ENCODE data around the gene U2AF1L4. TPM values are rescaled to one million over a fixed set of nuclear protein-coding genes. Genes with fewer than 3 reads are reported as not detected.

The U2AF1L4 gene
- total RNA-seq, 2 donors from 2014 or later: 71.0 to 83.6 TPM

DNA sequence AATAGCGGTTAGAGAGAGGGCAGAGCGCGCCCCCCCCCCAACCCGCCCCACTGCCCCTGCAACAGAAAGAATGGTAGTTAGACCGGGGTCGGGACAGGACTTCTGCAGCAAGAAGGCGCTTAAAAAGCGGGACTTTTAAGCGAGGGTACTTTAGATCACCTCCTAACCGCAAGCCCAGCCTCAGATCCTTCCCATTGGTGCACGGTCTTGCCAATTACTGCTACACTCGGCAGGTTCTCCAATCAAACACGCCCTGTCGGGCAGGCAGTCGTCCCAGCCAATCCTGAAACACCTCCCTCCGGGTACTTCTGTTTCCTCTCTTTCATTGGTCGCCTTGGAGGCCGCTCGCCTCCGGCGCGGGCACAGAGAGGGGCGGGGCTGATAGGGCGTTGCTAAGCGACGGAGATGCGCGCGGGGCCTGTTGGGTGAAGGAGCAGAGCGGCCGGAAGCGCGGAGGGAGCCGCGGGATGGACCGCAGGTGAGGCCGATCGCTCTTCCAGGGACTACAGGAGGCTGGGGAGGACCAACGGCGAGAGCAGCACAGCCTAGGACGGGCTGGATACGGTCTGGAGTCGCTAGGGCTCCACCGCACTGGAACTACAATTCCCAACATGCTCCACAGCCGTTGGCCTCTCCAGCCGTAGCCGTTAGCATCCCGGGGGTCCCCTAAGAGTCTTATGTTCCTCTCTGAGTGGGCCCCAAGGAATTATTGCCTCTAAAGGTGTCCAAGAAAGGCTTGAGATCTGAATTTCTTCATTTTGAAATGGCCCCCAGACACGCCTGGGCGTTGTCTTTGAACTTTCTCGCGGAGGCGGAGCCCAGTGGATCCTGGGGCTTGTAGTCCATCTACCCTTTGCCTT is 12.8 kb upstream of the U2AF1L4 start, which contains the start of gene PROSER3:
TSS of gene PROSER3 (plus strand) at position 428 of the 860 bp plus-strand sequence. CDS start at position 468, 40 bp downstream.
- ATAC-seq (replicated peaks in 1 of 2): peak; percentile 97
- Mint-ChIP-seq H3K4me1 (ENCODE audit: low read depth) (peaks cover 41% of the 10 kb centered on the region), H3K4me3 (peak within 1 kb of the TSS; percentile 82 to 88)

DNA sequence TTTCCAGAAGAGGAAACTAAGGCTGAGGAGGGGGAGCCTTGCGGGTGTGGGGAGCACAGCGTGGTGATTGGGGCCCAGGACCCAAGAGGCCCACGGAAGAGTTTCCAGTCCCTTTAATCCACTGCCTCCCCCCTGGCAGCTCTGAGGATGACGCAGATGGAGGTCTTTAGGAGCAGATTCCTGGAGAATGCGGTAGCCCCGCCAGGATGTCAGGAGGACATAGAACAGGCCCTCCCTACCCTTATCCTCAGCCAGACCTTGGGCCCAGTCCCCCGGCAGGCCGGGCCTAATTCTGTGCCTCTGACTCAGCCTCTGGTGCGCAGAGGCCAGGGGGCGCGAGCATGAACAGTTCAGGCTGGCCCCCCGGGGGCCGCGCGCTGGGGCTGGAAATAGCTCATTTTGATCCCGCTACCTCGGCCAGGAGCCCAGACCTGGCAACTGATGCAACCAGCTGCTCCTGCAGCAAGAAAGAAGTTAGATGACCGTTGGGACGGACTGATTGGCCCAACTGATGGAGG is 12.1 kb upstream of the U2AF1L4 start:
- Mint-ChIP-seq H3K36me3 (ENCODE audit: insufficient read depth in 2 of 2) (peaks cover 3 to 16% of the 10 kb centered on the region in 2 donors), H3K27ac (peak overlapping the region; percentile 75), H3K9me3 (no peaks in the 10 kb centered on the region), H3K27me3 (ENCODE audit: low read depth) (peaks cover 6% of the 10 kb centered on the region), H3K4me1 (ENCODE audit: low read depth) (peaks cover 41% of the 10 kb centered on the region), H3K4me3 (peak overlapping the region; percentile 82 to 88)
- ATAC-seq (replicated peaks in 1 of 2) (peak; percentile 22), DNase-seq (peak; percentile 47 to 62)

More for the DNA sequence above, 12.8 kb upstream of the U2AF1L4 start, which contains the start of gene PROSER3:
- peak; percentile 99 for DNase-seq
- H3K27ac Mint-ChIP-seq: peak within 1 kb of the TSS; percentile 84
- H3K27me3 Mint-ChIP-seq (ENCODE audit: low read depth): peaks cover 6% of the 10 kb centered on the region
- H3K9me3 Mint-ChIP-seq: no peaks in the 10 kb centered on the region
- peaks cover 3 to 17% of the 10 kb centered on the region in 2 donors for H3K36me3 Mint-ChIP-seq (ENCODE audit: insufficient read depth in 2 of 2)

DNA sequence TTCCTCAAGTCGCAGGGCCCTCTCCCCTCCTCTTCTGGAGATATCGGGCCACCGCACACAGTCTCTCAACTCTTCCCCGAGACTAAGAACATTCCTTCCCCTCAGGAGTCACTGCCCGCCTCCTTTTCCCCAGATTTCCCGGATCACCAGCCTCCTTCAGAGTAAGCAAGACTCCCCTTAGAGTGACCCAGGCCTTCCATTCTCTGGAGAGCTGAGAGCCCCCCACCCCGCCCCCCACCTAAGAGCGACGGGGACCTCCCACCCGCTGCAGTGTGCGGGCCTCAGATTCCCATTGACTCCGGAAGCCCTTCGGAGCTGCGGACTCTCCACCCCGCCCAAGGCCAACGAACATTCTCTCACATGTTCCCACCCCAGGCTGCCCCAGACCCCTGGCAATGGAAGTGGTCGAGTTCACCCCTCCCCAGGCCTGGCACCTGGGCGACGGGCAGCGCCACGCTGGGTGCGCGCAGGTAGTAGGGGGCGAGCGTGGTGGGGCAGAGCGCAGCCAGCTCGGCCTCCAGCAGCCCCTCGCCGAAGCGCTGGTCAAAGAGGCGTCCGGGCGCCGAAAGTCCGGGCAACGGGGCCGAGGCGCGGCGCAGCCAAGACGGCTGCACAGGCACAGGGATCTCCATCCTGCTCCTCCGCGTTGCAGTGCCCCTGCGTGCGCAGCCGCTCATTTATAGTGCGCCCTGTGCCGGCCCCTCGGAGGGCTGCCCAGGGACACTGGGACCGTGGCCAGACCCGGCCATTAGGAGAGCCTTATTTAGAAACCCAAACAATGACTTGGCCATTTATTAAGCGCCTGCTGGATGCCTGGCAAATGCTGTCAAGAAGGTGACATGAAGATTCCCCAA is 11.4 kb upstream of the U2AF1L4 start, which contains the start of gene HSPB6:
TSS of gene HSPB6 (minus strand) at position 653 of the 854 bp plus-strand sequence. CDS start at position 632, 21 bp downstream.
- Mint-ChIP-seq H3K9me3 (no peaks in the 10 kb centered on the region), H3K4me1 (ENCODE audit: low read depth) (peaks cover 41% of the 10 kb centered on the region), H3K4me3 (peak within 1 kb of the TSS; percentile 82 to 88), H3K36me3 (ENCODE audit: insufficient read depth in 2 of 2) (peaks cover 0 to 9% of the 10 kb centered on the region in 2 donors), H3K27ac (peak within 1 kb of the TSS; percentile 84), H3K27me3 (ENCODE audit: low read depth) (peaks cover 6% of the 10 kb centered on the region)
- DNase-seq: no peak
- ATAC-seq (replicated peaks in 1 of 2): no peak

DNA sequence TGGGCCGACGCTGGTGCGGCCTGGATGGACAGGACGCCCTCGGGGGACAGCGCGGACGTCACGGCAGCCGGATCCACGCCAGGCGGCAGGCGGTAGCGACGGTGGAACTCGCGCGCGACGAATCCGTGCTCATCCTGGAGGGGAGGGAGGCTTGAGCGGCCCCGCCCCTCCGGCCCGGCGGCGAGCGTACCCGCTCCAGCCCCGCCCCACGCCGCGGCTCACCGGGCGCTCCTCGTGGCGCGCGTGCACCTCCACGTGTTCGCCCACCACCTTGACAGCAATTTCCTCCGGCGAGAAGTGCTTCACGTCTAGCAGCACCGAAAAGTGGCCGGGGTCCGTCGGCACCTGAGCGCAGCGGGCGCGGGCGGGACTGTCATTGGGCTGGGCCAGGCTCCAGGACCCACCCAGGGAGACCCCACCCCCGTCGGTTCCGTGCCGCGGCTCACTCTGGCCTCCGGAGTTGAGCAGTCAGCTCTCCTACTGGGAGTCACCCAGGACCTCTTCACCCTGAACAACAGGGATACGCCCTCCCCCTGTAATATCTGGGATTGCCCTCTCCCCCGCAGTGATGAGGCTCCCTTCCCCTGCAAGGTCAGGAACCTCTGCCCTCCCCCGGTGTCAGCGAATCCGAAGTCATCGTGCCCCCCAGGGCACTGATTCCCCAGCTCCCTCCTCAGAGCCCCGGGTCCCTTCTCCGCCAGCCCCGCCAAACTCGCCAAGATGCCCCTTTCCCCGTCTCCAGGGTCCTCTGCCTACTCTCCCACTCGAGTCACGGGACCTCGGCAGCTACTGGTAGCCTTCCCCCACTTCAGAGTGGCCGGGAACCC is 10.5 kb upstream of the U2AF1L4 start:
- peaks cover 0 to 9% of the 10 kb centered on the region in 2 donors for H3K36me3 Mint-ChIP-seq (ENCODE audit: insufficient read depth in 2 of 2)
- no peaks in the 10 kb centered on the region for H3K9me3 Mint-ChIP-seq
- no peak overlapping the region for H3K27ac Mint-ChIP-seq
- peak in 1 of 2 donors; percentile 13 for ATAC-seq (replicated peaks in 1 of 2)
- peak overlapping the region; percentile 54 to 82 for H3K4me3 Mint-ChIP-seq
- DNase-seq: peak; percentile 66 to 70
- H3K4me1 Mint-ChIP-seq (ENCODE audit: low read depth): peaks cover 41% of the 10 kb centered on the region
- peaks cover 6% of the 10 kb centered on the region for H3K27me3 Mint-ChIP-seq (ENCODE audit: low read depth)

DNA sequence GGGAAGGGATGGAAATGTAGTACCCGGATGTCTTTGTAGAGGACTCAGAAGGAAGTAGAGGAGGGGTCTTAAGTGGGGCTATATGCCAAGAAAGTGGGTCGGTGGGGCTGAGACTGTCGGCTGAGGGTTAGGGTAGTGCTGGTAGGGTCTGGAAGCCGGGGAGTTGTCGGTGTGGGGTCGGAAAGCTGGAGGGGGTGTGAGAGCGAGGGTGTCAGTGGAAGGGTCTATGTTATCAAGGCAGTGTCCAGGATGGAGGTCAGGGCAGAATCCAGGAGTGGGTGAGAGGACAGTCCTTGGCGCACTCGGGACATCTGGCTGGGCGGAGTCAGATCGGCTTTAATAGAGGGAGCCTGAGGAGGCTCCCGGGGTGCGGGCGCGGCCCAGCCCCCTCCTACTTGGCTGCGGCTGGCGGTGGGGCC is 9.9 kb upstream of the U2AF1L4 start:
- Mint-ChIP-seq H3K36me3 (ENCODE audit: insufficient read depth in 2 of 2) (peaks cover 0 to 7% of the 10 kb centered on the region in 2 donors), H3K4me1 (ENCODE audit: low read depth) (peaks cover 41% of the 10 kb centered on the region), H3K4me3 (peak overlapping the region; percentile 33 to 58), H3K27me3 (ENCODE audit: low read depth) (peaks cover 6% of the 10 kb centered on the region), H3K9me3 (no peaks in the 10 kb centered on the region), H3K27ac (no peak overlapping the region)
- no peak for ATAC-seq (replicated peaks in 1 of 2)
- DNase-seq: no peak

DNA sequence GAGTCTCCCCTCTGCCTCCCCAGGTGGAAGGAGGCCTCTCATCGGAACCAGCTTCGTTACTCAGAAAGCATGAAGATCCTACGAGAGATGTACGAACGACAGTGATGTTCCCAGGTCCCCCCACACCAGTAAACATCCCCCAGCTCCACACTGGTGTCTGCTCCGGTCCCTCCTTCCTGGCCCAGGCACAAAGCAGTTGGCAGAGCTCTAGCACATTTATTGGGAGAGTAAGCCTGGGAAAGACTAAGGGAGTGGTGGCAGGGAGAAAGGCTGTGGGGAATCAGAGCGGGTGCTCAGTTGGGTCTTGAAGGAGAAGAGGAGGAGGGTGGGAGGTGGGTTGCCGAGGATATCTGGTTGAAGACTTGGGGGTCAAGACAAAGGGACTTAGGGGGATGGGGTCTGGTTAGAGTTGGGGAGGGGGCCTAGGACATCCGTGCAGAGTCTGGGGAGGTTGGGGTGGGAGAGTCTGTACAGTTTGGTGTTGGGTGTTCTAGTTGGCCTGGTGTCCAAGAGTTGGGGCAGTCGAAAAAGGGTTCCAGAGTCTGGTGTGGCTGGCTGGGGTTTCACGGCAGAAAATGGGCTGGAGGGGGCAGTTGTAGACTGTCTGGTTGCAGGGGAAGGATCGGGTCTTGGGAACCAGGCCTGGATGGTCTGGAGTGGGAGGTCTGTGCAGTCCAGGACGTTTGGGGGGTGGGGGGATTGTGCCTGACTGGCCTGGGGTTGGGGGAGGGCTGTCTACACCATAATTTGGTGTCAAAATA is 9.3 kb upstream of the U2AF1L4 start:
- Mint-ChIP-seq H3K27ac (no peak overlapping the region), H3K4me3 (no peak overlapping the region), H3K4me1 (ENCODE audit: low read depth) (peaks cover 41% of the 10 kb centered on the region), H3K9me3 (no peaks in the 10 kb centered on the region), H3K36me3 (ENCODE audit: insufficient read depth in 2 of 2) (peaks cover 0 to 5% of the 10 kb centered on the region in 2 donors), H3K27me3 (ENCODE audit: low read depth) (peaks cover 6% of the 10 kb centered on the region)
- ATAC-seq (replicated peaks in 1 of 2): no peak
- DNase-seq: no peak

DNA sequence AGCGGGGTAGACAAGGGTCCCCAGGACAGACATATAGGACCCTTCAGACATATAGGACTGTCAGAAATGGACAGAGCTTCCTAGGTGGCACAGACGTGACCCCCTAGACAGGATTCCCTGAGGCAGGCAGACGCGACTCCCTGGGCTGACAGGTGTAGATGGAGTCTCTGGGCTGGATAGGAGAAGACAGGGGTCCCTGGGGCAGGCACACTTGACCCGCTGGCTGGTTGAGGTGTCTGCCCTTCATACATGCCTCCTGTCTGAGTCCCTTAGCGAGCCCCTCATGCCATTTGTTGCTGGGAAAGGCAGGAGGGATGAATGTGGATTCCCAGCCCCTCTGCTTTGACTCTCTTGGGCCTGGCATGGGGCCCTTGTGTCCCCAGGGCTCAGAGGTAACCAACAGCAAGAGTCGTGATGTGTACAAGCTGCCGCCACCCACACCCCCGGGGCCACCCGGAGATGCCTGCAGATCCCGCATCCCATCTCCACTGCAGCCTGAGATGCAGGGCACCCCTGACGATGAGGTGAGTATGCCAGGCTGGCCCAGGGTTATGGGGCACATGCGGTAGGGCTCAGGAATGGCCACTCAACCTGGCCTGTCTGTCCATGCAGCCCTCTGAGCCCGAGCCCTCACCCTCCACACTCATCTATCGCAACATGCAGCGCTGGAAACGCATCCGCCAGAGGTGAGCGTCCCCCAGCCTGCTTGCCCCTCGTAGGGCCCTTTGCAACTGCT is 8.6 kb upstream of the U2AF1L4 start:
- H3K27me3 Mint-ChIP-seq (ENCODE audit: low read depth): peaks cover 6% of the 10 kb centered on the region
- H3K27ac Mint-ChIP-seq: no peak overlapping the region
- H3K36me3 Mint-ChIP-seq (ENCODE audit: insufficient read depth in 2 of 2): peaks cover 0 to 5% of the 10 kb centered on the region in 2 donors
- no peak for DNase-seq
- H3K4me1 Mint-ChIP-seq (ENCODE audit: low read depth): peaks cover 40% of the 10 kb centered on the region
- no peaks in the 10 kb centered on the region for H3K9me3 Mint-ChIP-seq
- no peak for ATAC-seq (replicated peaks in 1 of 2)
- H3K4me3 Mint-ChIP-seq: no peak overlapping the region

DNA sequence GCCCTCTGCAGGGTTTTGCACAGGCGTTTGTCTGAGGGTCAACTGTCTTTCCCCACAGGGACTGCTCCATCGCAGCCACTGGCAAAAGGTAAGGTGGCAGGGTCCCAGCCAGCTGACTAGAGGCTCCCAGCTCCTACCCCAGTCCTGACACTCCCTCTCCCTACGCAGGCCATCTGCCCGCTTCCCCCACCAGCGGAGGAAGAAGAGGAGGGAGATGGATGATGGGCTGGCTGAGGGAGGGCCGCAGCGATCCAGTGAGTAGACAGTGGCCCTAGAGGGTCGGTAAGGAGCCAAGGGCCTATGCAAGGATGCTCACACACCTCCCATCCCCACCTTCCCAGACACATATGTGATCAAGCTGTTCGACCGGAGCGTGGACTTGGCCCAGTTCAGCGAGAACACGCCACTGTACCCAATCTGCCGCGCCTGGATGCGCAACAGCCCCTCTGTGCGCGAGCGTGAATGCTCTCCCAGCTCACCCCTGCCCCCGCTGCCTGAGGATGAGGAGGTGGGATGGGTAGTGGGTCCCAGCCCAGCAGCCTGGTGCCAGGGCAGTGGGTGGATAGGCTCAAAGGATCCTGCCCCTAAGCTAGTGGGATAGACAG is 7.6 kb upstream of the U2AF1L4 start:
- ATAC-seq (replicated peaks in 1 of 2): no peak

DNA sequence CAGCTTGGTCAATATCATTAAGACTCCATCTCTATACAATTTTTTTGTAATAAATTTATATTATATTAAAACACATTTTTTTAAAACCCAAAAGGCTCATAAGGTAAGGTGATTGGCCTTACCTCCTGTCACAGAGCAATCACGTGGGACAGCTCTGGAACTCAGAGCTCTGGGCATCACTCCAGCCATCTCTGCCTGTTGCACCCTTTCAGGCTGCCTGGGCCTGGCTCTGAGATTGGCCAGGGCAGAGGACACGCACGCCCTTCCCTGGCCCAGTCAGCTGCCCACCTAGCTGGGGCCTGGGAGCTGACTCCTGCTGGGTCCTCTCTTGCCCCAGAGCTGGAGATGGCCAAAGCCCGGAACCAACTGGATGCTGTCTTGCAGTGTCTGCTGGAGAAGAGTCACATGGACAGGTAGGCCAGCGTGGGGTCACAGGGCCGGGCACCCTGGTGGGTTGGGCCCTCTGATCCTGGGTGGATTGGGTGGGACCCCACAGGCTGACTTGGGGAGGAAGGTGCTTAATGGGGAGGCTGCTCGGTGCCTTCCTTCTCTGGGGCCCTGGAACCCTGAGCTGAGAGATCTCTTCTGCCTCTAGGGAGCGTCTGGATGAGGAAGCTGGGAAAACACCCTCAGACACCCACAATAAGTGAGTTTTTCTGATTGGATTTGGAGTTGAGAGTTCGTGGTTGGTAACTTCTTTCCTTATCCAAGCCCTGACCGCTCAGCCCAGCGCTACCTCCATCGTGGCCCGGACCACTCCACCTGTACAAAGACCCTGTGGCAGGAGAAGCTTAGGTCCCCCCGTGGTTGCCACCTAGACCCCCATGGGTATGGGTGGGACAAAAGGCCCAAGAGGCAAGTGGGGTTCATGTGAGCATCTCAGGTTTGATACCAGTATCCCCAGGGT is 6.9 kb upstream of the U2AF1L4 start:
- ATAC-seq (replicated peaks in 1 of 2) (no peak), DNase-seq (no peak)
- no peaks in the 10 kb centered on the region for H3K9me3 Mint-ChIP-seq
- H3K36me3 Mint-ChIP-seq (ENCODE audit: insufficient read depth in 2 of 2): peaks cover 0 to 5% of the 10 kb centered on the region in 2 donors
- no peak overlapping the region for H3K4me3 Mint-ChIP-seq
- H3K4me1 Mint-ChIP-seq (ENCODE audit: low read depth): peaks cover 45% of the 10 kb centered on the region
- no peak overlapping the region for H3K27ac Mint-ChIP-seq
- peaks cover 6% of the 10 kb centered on the region for H3K27me3 Mint-ChIP-seq (ENCODE audit: low read depth)

More for the DNA sequence above, 7.6 kb upstream of the U2AF1L4 start:
- no peak overlapping the region for H3K4me3 Mint-ChIP-seq
- peaks cover 39% of the 10 kb centered on the region for H3K4me1 Mint-ChIP-seq (ENCODE audit: low read depth)
- H3K9me3 Mint-ChIP-seq: no peaks in the 10 kb centered on the region
- H3K27me3 Mint-ChIP-seq (ENCODE audit: low read depth): peaks cover 6% of the 10 kb centered on the region
- no peak overlapping the region for H3K27ac Mint-ChIP-seq
- peaks cover 0 to 5% of the 10 kb centered on the region in 2 donors for H3K36me3 Mint-ChIP-seq (ENCODE audit: insufficient read depth in 2 of 2)
- no peak for DNase-seq

DNA sequence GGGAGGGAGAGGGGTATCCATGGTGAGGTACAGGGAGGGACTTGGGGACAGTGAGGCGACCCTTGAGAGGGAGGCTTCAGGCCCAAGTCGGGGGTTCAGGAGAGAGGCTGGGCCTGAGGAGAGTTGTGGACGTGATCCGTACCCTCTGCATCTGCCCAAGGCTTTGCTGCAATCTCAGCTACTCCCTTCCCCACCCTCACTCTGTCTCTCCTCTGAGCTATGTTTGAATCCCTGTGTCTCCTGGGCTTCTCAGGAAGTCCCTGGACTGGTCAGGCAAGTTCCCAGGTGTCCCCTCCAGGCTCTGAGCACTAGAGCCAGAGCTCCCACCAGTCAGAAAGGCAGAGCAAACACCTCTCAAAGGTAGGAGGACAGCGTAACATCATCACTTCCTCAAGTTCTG is 4.9 kb upstream of the U2AF1L4 start:
- Mint-ChIP-seq H3K9me3 (no peaks in the 10 kb centered on the region), H3K4me1 (ENCODE audit: low read depth) (peaks cover 47% of the 10 kb centered on the region), H3K4me3 (peak overlapping the region; percentile 45 to 51), H3K27ac (no peak overlapping the region), H3K27me3 (ENCODE audit: low read depth) (no peaks in the 10 kb centered on the region), H3K36me3 (ENCODE audit: insufficient read depth in 2 of 2) (peaks cover 0 to 3% of the 10 kb centered on the region in 2 donors)
- no peak for DNase-seq
- no peak for ATAC-seq (replicated peaks in 1 of 2)

Data from activated T-cell treated with anti-CD3 and anti-CD28 coated beads, Interleukin-2, amount 50 U/mL, for 72 hours (primary cell).